Measurements from ENCODE around the gene CEP170. TPM values are rescaled to one million over a fixed set of nuclear protein-coding genes. Genes with fewer than 3 reads are reported as not detected.
A peak's percentile ranks its signal among the peaks of the same experiment; 100 is the strongest.

Gene CEP170
- total RNA-seq, 1 experiment from 2014 or later = 94.7 TPM

GRCh38 chr1:243250102-243250501 is 5.0 kb downstream of the CEP170 start:
- CTCF ChIA-PET = no interaction called here
- no peak overlapping the region for H3K4me3 Mint-ChIP-seq
- H3K36me3 Mint-ChIP-seq = 0 out of 2 replicates have a peak, but pooled peaks cover 6% of the 10 kb centered on the region

GRCh38 chr1:243249214-243249613 is 5.9 kb downstream of the CEP170 start:
- H3K4me1 Mint-ChIP-seq = peaks cover 47% of the 10 kb centered on the region
- TF ChIP-seq NFYB (CRISPR knock-in tag; conservative IDR thresholded peaks at IDR 0.05; ENCODE audit: low read depth) = no peak
- TF ChIP-seq ZNF396 (CRISPR knock-in tag; IDR thresholded peaks at IDR 0.05; ENCODE audit: borderline replicate concordance) = no peak
- TF ChIP-seq ZNF263 (CRISPR knock-in tag; IDR thresholded peaks at IDR 0.05; ENCODE audit: low read depth) = no peak
- no peak for TF ChIP-seq AR (CRISPR knock-in tag; IDR thresholded peaks at IDR 0.05)
- TF ChIP-seq MAX (CRISPR knock-in tag; IDR thresholded peaks at IDR 0.05) = no peak
- TF ChIP-seq JUN (CRISPR knock-in tag; IDR thresholded peaks at IDR 0.05) = no peak
- no peak for TF ChIP-seq SOX15 (CRISPR knock-in tag; IDR thresholded peaks at IDR 0.05)
- TF ChIP-seq E2F5 (CRISPR knock-in tag; IDR thresholded peaks at IDR 0.05) = no peak
- no peak for TF ChIP-seq OVOL2 (CRISPR knock-in tag; IDR thresholded peaks at IDR 0.05; ENCODE audit: borderline replicate concordance)

More at GRCh38 chr1:243250102-243250501, 5.0 kb downstream of the CEP170 start:
- TF ChIP-seq IRF1 (CRISPR knock-in tag; IDR thresholded peaks at IDR 0.05) = no peak
- no peak for TF ChIP-seq HMGA2 (CRISPR knock-in tag; IDR thresholded peaks at IDR 0.05)
- TF ChIP-seq SMAD4 (CRISPR knock-in tag; IDR thresholded peaks at IDR 0.05) = no peak
- no peak for TF ChIP-seq GTF2I (CRISPR knock-in tag; conservative IDR thresholded peaks at IDR 0.05)
- TF ChIP-seq CDX4 (CRISPR knock-in tag; IDR thresholded peaks at IDR 0.05; ENCODE audit: borderline replicate concordance) = no peak
- peaks cover 47% of the 10 kb centered on the region for H3K4me1 Mint-ChIP-seq
- H3K9me3 Mint-ChIP-seq = no peaks in the 10 kb centered on the region
- no peak overlapping the region for H3K27ac Mint-ChIP-seq
- no peak for ATAC-seq
- no peaks in the 10 kb centered on the region for H3K27me3 Mint-ChIP-seq (ENCODE audit: low read depth)
- POLR2A ChIA-PET = no interaction called here
- DNase-seq (ENCODE audit: low spot score) = no peak

GRCh38 chr1:243247901-243248300 is 7.2 kb downstream of the CEP170 start:
- CTCF ChIA-PET = no interaction called here

More at GRCh38 chr1:243249214-243249613, 5.9 kb downstream of the CEP170 start:
- ChIA-PET CTCF (no interaction called here), POLR2A (no interaction called here)
- H3K36me3 Mint-ChIP-seq = 0 out of 2 replicates have a peak, but pooled peaks cover 6% of the 10 kb centered on the region
- no peaks in the 10 kb centered on the region for H3K9me3 Mint-ChIP-seq
- ATAC-seq (no peak), DNase-seq (ENCODE audit: low spot score) (no peak)
- no peak overlapping the region for H3K4me3 Mint-ChIP-seq
- no peak overlapping the region for H3K27ac Mint-ChIP-seq
- H3K27me3 Mint-ChIP-seq (ENCODE audit: low read depth) = no peaks in the 10 kb centered on the region

More at GRCh38 chr1:243247901-243248300, 7.2 kb downstream of the CEP170 start:
- DNase-seq (ENCODE audit: low spot score) = no peak
- Mint-ChIP-seq H3K27me3 (ENCODE audit: low read depth) (no peaks in the 10 kb centered on the region), H3K27ac (peak overlapping the region; percentile 61; the same call in 1 of the 2 replicates), H3K4me1 (peaks cover 37% of the 10 kb centered on the region), H3K9me3 (peaks cover 3% of the 10 kb centered on the region; the same call in 1 of the 2 replicates), H3K4me3 (no peak overlapping the region), H3K36me3 (0 out of 2 replicates have a peak, but pooled peaks cover 9% of the 10 kb centered on the region)
- ATAC-seq = no peak
- POLR2A ChIA-PET = no interaction called here
- no peak for TF ChIP-seq ZNF263 (CRISPR knock-in tag; IDR thresholded peaks at IDR 0.05; ENCODE audit: low read depth)
- TF ChIP-seq E2F5 (CRISPR knock-in tag; IDR thresholded peaks at IDR 0.05) = no peak

Measured in WTC11 (cell line).